Measurements from ENCODE around the gene ZDHHC23.

Gene ZDHHC23

DNA sequence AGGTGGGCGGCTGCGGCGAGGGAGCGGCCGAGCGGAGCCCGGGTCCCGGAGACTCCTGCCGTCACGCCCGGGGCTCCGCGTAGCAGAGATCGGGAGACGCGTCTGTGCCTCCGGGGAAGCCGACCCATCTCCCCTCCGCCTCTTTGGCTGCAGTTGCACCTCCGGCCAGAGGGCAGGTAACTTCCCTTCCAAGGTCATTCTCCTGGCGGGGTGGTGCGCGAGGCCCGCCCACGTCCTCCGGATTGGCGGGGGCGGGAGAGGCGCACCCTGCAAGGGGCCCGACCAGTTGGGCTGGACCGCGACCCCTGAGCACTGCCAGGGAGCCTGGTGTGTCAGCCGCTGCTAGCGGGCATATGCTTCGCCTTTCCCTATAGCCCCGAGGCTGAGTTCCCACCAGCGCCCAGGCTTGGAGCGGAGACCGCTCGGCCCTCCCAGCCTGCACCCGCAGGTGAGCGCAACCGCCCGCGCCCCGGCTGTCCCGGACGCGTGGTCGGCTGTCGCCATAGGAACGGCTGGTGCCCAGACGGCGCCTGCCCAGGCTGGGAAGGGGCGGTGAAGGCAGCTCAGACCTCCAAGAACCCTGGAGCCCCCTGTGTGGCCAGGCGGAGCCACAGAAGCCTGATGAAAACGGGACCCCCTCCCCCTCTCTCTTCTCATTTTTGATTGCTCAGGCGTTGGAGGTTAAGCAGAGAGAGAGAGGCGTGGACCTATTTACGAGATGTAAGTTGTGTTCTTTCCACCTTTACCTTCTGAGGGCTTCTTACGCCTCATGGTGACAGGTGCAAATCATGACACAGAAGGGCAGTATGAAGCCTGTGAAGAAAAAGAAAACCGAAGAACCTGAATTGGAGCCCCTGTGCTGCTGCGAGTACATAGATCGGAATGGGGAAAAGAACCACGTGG is 453 bp downstream of the ZDHHC23 start:
- no peaks in the 10 kb centered on the region for H3K9me2 ChIP-seq (replicated peaks; ENCODE audit: low read depth, low read length)
- no peaks in the 10 kb centered on the region for H3K79me2 ChIP-seq (ENCODE audit: insufficient read depth, low read length)
- H2AFZ ChIP-seq (ENCODE audit: low read length): peak overlapping the region; percentile 96
- H3F3A ChIP-seq (ENCODE audit: low read depth): no peaks in the 10 kb centered on the region
- H3K9ac ChIP-seq (ENCODE audit: low read depth, low read length, poor library complexity, severe bottlenecking): peak overlapping the region; percentile 63
- H3K4me3 ChIP-seq (ENCODE audit: low read length, poor library complexity, severe bottlenecking): peak overlapping the region; percentile 83
- no peaks in the 10 kb centered on the region for H3K9me3 ChIP-seq (ENCODE audit: insufficient read depth, low read depth, low read length)
- no peaks in the 10 kb centered on the region for H4K20me1 ChIP-seq (ENCODE audit: insufficient read depth, low read length, poor library complexity, severe bottlenecking)
- H3K4me2 ChIP-seq (ENCODE audit: low read depth, low read length, poor library complexity, severe bottlenecking): peak overlapping the region; percentile 83
- H3K36me3 ChIP-seq (ENCODE audit: insufficient read depth, low read length): no peaks in the 10 kb centered on the region
- no peaks in the 10 kb centered on the region for H3K27me3 ChIP-seq (ENCODE audit: insufficient read depth, low read length, poor library complexity, severe bottlenecking)
- TF ChIP-seq, protein P1, sequence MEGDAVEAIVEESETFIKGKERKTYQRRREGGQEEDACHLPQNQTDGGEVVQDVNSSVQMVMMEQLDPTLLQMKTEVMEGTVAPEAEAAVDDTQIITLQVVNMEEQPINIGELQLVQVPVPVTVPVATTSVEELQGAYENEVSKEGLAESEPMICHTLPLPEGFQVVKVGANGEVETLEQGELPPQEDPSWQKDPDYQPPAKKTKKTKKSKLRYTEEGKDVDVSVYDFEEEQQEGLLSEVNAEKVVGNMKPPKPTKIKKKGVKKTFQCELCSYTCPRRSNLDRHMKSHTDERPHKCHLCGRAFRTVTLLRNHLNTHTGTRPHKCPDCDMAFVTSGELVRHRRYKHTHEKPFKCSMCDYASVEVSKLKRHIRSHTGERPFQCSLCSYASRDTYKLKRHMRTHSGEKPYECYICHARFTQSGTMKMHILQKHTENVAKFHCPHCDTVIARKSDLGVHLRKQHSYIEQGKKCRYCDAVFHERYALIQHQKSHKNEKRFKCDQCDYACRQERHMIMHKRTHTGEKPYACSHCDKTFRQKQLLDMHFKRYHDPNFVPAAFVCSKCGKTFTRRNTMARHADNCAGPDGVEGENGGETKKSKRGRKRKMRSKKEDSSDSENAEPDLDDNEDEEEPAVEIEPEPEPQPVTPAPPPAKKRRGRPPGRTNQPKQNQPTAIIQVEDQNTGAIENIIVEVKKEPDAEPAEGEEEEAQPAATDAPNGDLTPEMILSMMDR (conservative IDR thresholded peaks at IDR 0.05; ENCODE audit: low read length): no peak
- TF ChIP-seq EZH2phosphoT487 (IDR thresholded peaks at IDR 0.05; ENCODE audit: borderline replicate concordance): no peak
- H3K4me1 ChIP-seq (ENCODE audit: insufficient read depth, low read length, poor library complexity, severe bottlenecking): peaks cover 27% of the 10 kb centered on the region

DNA sequence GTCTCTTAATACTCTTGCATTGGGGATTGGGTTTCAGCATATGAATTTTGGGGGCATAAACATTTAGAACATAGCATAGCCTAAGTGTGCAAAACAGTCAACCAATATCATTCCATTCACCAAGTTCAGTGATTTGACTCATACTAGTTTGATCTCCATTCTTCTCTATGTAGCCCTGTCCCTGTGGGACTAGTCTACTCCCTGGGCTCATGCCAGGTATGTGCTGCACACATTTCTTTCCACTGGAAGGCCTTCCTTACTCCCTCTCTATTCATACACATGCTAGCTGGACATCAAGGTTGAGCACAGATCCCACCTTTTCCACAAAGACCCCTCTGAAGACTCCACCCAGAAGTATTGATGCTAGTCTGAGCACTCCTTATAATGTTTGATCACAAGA is 5.1 kb downstream of the ZDHHC23 start:
- Histone ChIP-seq H2AFZ (ENCODE audit: low read length) (no peak overlapping the region), H3K9me3 (ENCODE audit: insufficient read depth, low read depth, low read length) (no peaks in the 10 kb centered on the region)

DNA sequence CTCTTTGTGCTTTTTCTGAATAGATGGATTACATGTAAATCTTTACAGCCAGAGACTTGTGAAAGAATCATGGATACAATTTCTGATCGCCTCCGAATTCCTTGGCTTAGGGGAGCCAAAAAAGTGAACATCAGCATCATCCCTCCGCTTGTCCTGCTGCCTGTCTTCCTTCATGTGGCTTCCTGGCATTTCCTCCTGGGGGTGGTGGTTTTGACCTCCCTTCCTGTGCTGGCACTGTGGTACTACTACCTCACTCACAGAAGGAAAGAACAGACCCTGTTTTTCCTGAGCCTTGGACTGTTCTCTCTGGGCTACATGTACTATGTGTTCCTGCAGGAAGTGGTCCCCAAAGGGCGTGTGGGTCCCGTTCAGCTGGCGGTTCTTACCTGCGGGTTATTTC is 5.9 kb downstream of the ZDHHC23 start:
- Histone ChIP-seq H3K9ac (ENCODE audit: low read depth, low read length, poor library complexity, severe bottlenecking) (no peak overlapping the region), H3K4me2 (ENCODE audit: low read depth, low read length, poor library complexity, severe bottlenecking) (peak overlapping the region; percentile 48), H3K27me3 (ENCODE audit: insufficient read depth, low read length, poor library complexity, severe bottlenecking) (no peaks in the 10 kb centered on the region), H3K4me1 (ENCODE audit: insufficient read depth, low read length, poor library complexity, severe bottlenecking) (peaks cover 33% of the 10 kb centered on the region), H4K20me1 (ENCODE audit: insufficient read depth, low read length, poor library complexity, severe bottlenecking) (no peaks in the 10 kb centered on the region), H3K4me3 (ENCODE audit: low read length, poor library complexity, severe bottlenecking) (peak overlapping the region; percentile 16), H3K79me2 (ENCODE audit: insufficient read depth, low read length) (no peaks in the 10 kb centered on the region), H3K9me2 (replicated peaks; ENCODE audit: low read depth, low read length) (no peaks in the 10 kb centered on the region), H3K9me3 (ENCODE audit: insufficient read depth, low read depth, low read length) (no peaks in the 10 kb centered on the region), H2AFZ (ENCODE audit: low read length) (no peak overlapping the region; the same call in 1 of the 2 replicates), H3K36me3 (ENCODE audit: insufficient read depth, low read length) (no peaks in the 10 kb centered on the region), H3F3A (ENCODE audit: low read depth) (no peaks in the 10 kb centered on the region)
- TF ChIP-seq, protein P1 (conservative IDR thresholded peaks at IDR 0.05; ENCODE audit: low read length): no peak
- no peak for TF ChIP-seq EZH2phosphoT487 (IDR thresholded peaks at IDR 0.05; ENCODE audit: borderline replicate concordance)

More for the DNA sequence above, 5.1 kb downstream of the ZDHHC23 start:
- Histone ChIP-seq H3K79me2 (ENCODE audit: insufficient read depth, low read length) (no peaks in the 10 kb centered on the region), H3K27me3 (ENCODE audit: insufficient read depth, low read length, poor library complexity, severe bottlenecking) (no peaks in the 10 kb centered on the region), H3K36me3 (ENCODE audit: insufficient read depth, low read length) (no peaks in the 10 kb centered on the region), H3K9ac (ENCODE audit: low read depth, low read length, poor library complexity, severe bottlenecking) (no peak overlapping the region), H3K4me1 (ENCODE audit: insufficient read depth, low read length, poor library complexity, severe bottlenecking) (peaks cover 39% of the 10 kb centered on the region), H3K4me3 (ENCODE audit: low read length, poor library complexity, severe bottlenecking) (no peak overlapping the region), H4K20me1 (ENCODE audit: insufficient read depth, low read length, poor library complexity, severe bottlenecking) (no peaks in the 10 kb centered on the region), H3F3A (ENCODE audit: low read depth) (no peaks in the 10 kb centered on the region), H3K4me2 (ENCODE audit: low read depth, low read length, poor library complexity, severe bottlenecking) (no peak overlapping the region), H3K9me2 (replicated peaks; ENCODE audit: low read depth, low read length) (no peaks in the 10 kb centered on the region)
- TF ChIP-seq EZH2phosphoT487 (IDR thresholded peaks at IDR 0.05; ENCODE audit: borderline replicate concordance): no peak
- TF ChIP-seq, protein P1 (conservative IDR thresholded peaks at IDR 0.05; ENCODE audit: low read length): no peak
